IgD-negative memory B cell (primary cell): ENCODE results near the gene GDF9. TPM values are rescaled to one million over a fixed set of nuclear protein-coding genes. Genes with fewer than 3 reads are reported as not detected.

Experiments used
- polyA plus RNA-seq: library from polyadenylated mRNA; unstranded; fragments of 300-500 nt; fragmentation: Illumina TruSeq; gene quantifications from one replicate; pipeline ENCODE4 v1.2.3, GENCODE V29; 2021

The GDF9 gene
- polyA plus RNA-seq, 1 donor from 2014 or later, result not detected

Other genes with a start within 250 kb of the GDF9 start
- gene IL13, start 208.3 kb downstream of the GDF9 start, polyA plus RNA-seq, result not detected
- gene IL4, start 192.5 kb downstream of the GDF9 start, polyA plus RNA-seq, result not detected
- 11.1 TPM for gene KIF3A, start 128.9 kb downstream of the GDF9 start, polyA plus RNA-seq
- 0.51 TPM for gene CCNI2, start 119.0 kb downstream of the GDF9 start, polyA plus RNA-seq
- 1.1 TPM for gene SEPTIN8, start 89.2 kb downstream of the GDF9 start, polyA plus RNA-seq
- gene SOWAHA, start 53.2 kb downstream of the GDF9 start, polyA plus RNA-seq, result not detected
- gene SHROOM1, start 35.8 kb downstream of the GDF9 start, polyA plus RNA-seq, result 0.70 TPM
- 552 TPM for gene UQCRQ, start 173 bp upstream of the GDF9 start, polyA plus RNA-seq
- 1.4 TPM for gene LEAP2, start 7.2 kb upstream of the GDF9 start, polyA plus RNA-seq
- gene AFF4, start 97.2 kb upstream of the GDF9 start, polyA plus RNA-seq, result 28.5 TPM
- 84.6 TPM for gene ZCCHC10, start 160.1 kb upstream of the GDF9 start, polyA plus RNA-seq
- 69.5 TPM for gene HSPA4, start 185.5 kb upstream of the GDF9 start, polyA plus RNA-seq